Hepatic stellate cell (primary cell): ENCODE measurements around the gene CCDC30.

Source experiments
- DNase-seq: peaks from one replicate; pipeline ENCODE4 v3.0.0; 2011; ENCODE audit warnings: low spot score

The CCDC30 gene

DNA sequence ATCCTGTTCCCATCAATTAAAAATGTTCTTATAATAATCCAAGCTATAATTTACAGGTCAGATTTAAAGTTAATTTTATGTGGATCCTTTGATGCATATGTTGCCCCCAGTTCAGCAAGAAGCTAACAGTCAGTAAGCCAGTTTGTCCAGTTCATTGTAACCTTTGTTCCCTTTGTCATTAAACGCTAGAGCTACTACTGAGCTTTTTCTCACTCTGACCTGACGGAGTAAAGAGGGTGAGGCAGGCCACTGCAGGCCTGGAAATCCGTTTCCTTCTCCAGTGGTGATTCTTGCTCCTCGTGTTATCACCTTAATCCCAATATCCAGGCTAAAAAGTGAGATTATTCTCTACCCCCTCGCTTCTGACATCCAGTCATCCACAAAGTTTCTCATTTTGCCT lies 229.4 kb downstream of the CCDC30 start:
- DNase-seq = no peak

GRCh38 chr1:42692911-42693310 lies 229.8 kb downstream of the CCDC30 start:
- no peak for DNase-seq

GRCh38 chr1:42698081-42698813 lies 235.2 kb downstream of the CCDC30 start:
- no peak for DNase-seq

DNA sequence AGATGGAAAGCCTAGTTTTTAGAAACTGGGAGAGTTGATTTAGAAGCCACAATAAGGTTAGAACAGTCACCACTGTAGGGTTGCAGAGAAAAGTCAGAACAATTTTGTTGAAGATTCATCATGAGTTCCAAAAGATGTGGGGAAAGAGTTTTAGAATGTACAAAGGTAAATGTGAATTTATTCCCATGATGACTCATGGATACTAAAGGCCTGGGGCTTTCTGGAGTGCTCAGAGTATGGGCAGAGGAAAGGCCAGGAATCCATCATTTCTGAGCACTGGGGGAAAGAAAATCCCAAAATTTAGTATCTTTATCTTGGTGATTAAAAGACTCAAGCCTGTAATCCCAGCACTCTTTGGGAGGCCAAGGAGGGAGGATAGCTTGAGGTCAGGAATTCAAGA lies 236.9 kb downstream of the CCDC30 start:
- no peak for DNase-seq

DNA sequence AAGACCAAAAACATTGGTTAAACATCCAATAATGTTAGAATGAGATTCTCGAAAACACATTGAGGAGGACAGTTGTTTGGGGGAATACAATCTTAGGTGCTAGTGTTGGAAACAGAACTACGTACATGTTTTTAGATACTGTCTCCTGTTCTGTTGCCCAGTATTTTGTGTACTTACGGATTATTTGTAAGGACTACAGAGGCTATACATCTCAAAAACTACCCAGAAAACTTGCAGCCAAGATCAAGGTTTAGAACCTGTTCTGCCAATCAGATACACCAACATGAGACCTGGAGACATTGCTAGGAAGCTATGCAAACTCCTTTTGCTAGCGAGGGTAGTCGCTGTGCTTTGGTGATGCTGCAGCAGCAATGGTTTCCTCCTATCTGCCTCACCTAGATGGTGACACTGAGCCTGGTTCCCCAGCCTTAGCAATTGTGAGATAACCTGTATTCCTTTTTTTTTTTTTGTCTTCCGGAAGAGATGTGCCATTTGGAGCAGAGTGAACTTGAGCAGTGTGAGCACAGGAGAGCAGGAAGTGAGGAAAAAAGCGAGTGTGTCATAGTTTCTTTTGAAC lies 240.9 kb downstream of the CCDC30 start:
- DNase-seq = no peak
